Ramos (cell line): ENCODE results near the gene FGGY.
"Not testable (repeated sequence)": the region's sequence is repeated elsewhere in the genome, so short reads cannot be mapped to it uniquely, and the experiment has no call there.

Experiments used
- in situ Hi-C: fragments of 300-500 bp; cut with MboI; formaldehyde crosslinking; loops from one replicate; pipeline ENCODE4 v1.14.3; 2022; ENCODE audit warnings: low sequenced_read_pairs; ENCODE audit not compliant: unreplicated experiment

The FGGY gene

GRCh38 chr1:59428828-59429227 lies 131.9 kb downstream of the FGGY start:
- in situ Hi-C loops = no loop called here

GRCh38 chr1:59429656-59430055 lies 132.8 kb downstream of the FGGY start:
- in situ Hi-C loops = no loop called here

DNA sequence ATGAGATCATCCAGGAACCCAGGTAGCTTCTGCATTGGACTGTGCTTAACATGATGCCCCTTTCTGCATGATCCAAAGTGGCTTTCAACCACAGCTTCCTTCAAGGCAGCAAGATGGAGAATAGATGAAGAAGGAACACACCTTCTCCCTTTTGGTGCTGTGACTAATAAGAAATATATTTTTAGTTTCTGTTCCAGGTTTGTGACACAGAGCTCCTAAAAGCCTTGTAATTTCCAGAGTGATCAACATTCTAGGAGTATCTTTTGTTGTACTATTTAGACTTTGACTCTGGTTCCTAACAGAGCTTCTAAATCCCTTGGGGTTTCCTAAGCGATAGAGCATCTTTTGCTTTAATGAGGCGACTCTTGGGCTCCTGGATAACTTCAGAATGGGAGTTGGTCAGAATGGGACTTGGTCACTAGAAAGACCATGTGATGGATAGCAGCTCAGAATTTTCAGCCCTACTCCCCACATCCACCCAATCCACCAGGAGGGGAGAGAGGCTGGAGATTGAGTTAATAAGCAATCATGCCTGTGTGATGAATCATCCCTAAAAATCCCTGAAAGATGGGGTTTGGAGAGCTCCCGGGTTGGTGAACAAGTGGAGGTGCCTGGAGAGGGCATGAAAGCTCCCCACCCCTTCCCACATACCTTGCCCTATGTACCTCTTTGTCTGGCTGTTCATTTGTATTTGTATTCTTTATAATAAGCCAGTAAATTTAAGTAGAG lies 134.8 kb downstream of the FGGY start:
- in situ Hi-C loops = no loop called here

DNA sequence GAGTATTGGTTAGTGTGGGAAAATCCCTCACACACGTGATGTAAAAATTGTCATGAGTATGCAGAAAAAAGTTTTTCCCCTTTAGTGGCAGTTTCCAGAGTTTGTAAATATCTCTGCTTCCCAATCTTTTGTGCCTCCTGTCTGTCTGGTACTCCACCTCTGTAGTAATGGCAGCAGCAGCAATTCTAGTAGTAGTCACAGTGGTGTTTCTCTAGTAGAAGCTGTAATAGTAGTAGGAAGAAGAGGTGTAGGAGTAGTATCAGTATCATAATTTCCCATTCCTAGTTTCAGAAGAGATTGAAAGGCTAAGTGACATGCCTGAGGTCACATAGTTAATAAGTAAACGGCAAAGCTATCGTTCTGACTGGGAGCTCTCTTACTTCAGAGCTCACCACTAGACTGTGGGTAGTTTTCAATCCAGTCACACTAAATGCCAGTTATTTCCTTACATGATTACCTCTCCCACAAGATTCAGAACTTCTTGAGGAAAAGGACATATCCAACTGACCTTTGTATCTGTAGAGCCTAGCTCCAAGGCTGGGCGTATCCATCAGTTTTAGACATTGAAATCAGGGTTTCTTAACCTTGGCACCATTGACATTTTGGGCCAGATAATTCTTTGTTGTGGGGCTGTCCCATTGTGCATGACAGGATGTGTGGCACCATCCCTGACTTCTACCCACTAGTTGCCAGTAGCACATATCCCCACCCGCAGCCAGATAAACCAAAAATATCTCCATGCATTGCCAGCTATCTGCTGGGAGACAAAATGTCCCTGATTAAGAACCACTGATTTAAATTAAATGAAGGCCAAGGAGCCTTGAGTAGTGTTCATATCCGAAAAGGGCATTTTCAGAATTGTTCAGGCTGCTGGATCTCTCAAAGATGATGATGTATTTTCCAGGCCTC lies 135.9 kb downstream of the FGGY start:
- in situ Hi-C loops = no loop called here

GRCh38 chr1:59433440-59433813 lies 136.5 kb downstream of the FGGY start:
- in situ Hi-C loops = no loop called here

DNA sequence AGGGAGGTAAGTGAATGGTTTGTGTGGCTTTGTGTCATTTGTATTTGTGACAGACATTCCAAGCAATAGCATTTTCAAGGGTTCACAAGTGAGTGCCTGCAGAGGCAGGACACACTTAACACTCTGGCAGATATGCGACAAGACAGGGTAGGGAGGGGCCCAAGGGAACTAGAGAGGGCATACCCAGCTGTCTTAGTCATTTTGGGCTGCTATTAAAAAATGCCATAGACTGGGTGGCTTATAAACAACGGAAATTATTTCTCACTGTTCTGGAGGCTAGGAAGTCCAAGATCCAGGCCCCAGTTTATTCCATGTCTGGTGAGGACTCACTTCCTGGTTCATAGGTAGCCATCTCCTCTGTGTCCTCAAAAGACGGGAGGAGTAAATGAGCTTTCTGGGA lies 137.4 kb downstream of the FGGY start:
- in situ Hi-C loops = no loop called here

DNA sequence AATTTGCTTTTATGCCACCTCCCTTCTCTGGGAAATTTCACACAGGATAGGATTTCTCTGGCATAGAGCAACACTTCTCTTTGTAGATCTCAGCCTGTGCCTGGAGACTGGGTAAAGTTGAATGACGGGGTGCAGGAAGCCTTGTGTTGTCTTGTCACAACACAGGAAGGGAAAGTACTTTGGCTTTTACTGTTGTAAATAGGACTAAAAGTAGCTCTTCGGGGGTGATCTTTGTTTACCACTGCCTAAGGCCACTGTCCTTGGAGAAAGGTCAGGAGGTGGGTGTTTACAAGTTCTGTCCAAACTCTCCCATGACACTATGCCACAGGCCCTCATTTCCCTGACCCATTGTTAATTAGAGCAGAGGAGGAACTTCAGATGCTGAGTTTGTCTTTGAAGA lies 139.7 kb downstream of the FGGY start:
- in situ Hi-C loops = no loop called here

GRCh38 chr1:59438058-59438560 lies 141.2 kb downstream of the FGGY start:
- in situ Hi-C loops = no loop called here

DNA sequence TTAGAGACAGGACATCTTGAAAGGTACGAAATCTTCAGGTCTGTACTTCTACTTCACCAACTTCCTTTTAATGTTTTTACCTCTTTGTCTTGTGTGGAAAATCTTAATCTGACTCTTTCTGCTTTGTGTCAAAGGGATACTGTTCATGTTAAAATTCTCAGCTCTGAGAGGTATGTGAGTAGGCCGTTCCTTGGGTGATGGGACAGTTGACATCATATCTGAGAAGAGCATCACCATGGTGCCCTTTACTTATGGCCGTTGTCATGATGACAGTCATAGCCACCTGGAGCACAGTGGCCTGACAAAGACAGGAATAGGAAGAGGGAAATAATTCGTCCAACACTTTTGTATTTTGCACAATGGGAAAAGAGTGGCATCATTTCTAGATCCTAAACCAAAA lies 145.6 kb downstream of the FGGY start:
- in situ Hi-C loops = no loop called here

GRCh38 chr1:59443310-59443709 lies 146.4 kb downstream of the FGGY start:
- in situ Hi-C loops = no loop called here

DNA sequence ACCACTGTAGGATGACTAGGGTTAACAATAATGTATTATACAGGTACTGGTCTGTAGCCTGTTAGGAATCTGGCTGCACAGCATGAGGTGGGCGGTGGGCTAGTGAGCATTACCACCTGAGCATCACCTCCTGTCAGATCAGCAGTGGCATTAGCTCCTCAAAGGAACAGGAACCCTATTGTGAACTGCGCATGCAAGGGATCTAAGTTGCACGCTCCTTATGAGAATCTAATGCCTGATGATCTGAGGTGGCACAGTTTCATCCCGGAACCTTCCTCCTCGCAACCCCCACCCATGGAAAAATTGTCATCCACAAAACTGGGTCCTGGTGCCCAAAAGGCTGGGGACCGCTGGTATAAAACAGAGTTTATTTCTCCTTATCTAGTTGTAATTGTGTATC lies 147.6 kb downstream of the FGGY start:
- in situ Hi-C loops = no loop called here

DNA sequence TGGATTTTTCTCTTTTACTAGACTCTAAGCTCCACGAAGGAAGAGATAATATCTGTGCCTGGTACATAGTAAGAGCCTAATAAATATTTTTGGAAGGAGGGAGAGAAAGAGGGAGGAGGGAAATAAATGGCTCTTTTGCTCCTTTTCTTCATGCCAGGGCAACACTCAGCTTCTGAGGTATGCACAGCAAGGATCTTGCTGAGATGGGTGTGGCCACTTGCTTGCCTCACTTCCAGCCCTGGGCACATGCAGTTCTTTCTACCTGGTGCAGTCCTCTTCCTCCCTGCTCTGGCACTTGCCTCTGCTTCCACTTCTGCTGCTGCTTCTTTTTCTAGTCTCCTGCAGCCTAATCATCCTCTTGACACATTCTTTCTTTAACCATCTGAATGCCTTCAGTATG lies 148.1 kb downstream of the FGGY start:
- in situ Hi-C loops = no loop called here

- in situ Hi-C loops = no loop called here
Observed at GRCh38 chr1:59446257-59446901, 149.5 kb downstream of the FGGY start.

DNA sequence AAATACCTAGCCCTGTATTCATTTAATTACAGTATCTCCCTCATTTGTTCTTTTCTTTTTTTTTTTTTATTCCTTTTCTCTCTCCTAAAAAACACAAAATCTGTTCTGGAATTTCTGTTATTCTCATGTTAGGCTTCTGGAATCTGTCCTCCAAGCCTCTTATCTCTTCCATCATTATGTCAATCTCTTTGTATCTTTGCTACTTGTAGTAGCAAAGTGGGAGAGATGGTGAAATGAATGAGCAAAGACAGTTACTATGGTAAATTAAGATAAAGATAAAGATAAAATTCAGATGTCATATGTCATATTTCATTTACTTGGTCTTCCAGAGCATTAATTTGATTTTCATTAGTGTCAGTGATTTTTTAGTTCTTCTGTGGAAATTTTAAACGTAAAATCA lies 155.1 kb downstream of the FGGY start:
- in situ Hi-C loops = no loop called here

- in situ Hi-C loops = no loop called here
Observed at GRCh38 chr1:59452559-59452958, 155.7 kb downstream of the FGGY start.

DNA sequence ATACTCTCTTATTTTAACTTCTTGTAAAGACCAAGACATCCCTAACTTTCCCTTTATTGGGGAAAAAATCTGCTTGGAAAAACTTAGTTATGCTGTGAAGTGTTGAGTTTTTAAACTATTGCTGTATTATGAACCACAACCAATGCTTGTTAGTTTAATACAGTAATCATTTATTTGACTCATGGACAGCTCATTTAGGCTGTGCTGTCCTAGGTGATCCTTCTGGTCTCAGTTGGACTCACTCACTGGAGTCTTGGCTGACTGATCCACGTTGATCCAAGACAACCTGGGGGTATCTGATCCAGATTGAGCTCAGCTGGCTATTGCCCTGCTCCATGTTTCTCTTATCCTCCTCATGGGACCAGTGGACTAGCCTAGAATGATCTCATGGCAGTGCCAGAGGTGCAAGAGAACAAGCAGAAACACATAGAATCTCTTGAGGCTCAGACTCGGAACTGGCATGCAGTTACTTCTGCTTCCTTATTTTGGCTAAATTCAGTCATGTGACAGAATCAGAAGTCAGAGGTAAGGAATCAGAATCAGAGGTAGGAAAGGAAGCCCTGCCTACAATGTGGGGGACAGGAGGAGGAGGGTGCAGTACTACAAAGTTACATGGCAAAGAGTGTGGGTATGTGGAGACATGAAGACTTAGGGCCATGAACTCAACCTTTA lies 156.5 kb downstream of the FGGY start:
- in situ Hi-C loops = no loop called here

- in situ Hi-C loops = no loop called here
Observed at GRCh38 chr1:59455206-59455605, 158.3 kb downstream of the FGGY start.

DNA sequence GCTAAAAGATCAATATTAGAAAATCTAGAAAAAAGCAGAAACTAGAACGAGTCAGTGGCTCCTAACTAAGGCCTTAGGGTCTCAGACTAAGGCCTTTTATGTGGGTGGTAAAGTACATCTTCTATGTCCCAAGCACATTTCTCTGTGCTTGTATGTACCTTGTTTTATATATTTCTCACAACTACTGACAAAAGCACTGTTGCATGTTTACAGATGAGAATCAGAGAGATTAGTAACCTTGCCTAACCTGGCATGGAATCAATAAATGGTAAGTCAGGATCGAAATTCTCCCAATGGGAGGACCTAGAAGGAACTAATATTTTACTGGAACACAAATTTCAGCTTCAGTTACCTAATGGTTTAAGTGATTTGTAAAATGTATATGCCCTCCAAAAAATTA lies 160.9 kb downstream of the FGGY start:
- in situ Hi-C loops = no loop called here

GRCh38 chr1:59458884-59459283 lies 162.0 kb downstream of the FGGY start:
- in situ Hi-C loops = no loop called here

DNA sequence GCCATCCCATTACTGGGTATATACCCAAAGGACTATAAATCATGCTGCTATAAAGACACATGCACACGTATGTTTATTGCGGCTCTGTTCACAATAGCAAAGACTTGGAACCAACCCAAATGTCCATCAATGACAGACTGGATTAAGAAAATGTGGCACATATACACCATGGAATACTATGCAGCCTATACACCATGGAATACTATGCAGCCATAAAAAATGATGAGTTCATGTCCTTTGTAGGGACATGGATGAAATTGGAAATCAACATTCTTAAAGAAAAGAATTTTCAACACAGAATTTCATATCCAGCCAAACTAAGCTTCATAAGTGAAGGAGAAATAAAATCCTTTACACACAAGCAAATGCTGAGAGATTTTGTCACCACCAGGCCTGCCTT lies 166.0 kb downstream of the FGGY start:
- in situ Hi-C loops = not testable (repeated sequence)
